GM18519 (cell line): ENCODE data around the gene IRGQ.
"Not testable (repeated sequence)": the region's sequence is repeated elsewhere in the genome, so short reads cannot be mapped to it uniquely, and the experiment has no call there.

Experiments used
- ATAC-seq: cut with Tn5 transposase; IDR thresholded peaks from one replicate; pipeline ENCODE4 v1.9.1; 2021; ENCODE audit warnings: mild to moderate bottlenecking, moderate library complexity; ENCODE audit not compliant: unreplicated experiment, low FRiP score

The IRGQ gene

GRCh38 chr19:43595999-43596841 is at the start of gene IRGQ, which contains the start of gene ZNF576:
Gene IRGQ, minus strand, starts transcription at chr19:43596134. Its CDS starts 796 bp downstream, at chr19:43595338.
Gene ZNF576, plus strand, starts transcription at chr19:43596595. Its CDS starts 514 bp downstream, at chr19:43597109.
- peak; percentile 63 for ATAC-seq

GRCh38 chr19:43644181-43644580 is 48.2 kb upstream of the IRGQ start:
- ATAC-seq, result no peak

DNA sequence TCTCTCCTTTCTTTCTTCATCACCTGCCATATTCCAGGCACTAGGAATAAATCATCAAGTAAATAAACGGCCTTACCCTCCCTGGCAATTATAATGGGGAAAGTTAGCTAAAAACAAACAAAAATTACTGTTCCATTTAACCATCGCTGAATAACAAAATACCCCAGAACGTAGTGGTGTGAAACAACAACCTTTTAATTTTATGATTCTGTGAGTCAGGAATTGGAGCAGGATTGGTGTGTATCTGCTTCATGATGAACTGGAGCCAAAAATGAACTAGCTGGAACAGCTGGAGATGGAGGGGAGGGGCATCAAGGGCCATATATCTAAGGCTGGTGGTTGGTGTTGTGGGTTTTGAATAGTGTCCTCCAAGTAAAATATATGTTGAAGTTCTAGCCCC is 47.4 kb upstream of the IRGQ start:
- no peak for ATAC-seq

DNA sequence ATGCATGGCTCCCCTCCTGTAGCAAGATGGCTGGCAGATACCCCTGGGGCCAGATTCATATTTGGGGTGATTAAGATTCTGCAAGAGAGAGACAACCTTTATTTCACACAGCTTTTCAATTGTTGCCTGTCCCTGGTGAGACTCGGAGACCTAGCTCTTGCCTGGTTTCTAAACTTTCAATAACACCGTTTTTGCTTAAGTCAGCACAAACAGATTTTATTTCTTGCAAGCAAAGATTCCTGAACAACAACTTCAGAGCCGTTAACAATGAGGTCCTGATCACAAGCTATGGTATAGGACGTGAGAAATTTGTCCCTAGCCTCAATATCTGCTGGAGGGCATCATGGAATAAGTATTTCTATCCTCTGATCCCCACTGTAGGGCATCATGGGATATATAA is 46.6 kb upstream of the IRGQ start:
- ATAC-seq, result no peak

DNA sequence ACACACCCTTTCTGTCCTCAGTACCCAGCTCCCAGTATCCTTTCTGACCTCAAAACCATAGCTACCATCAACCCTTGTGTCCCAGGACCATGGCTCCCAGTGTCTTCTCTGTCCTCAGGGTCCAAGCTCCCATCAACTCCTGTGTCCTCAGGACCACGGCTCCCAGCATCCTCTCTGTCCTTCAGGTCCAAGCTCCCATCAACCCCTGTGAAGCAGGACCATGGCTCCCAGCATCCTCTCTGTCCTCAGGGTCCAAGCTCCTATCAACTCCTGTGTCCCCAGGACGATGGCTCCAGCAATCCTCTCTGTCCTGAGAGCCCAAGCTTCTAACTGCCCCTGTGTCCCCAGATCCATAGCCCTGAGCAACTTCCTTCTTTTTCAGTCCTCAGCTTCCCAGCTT is 45.4 kb upstream of the IRGQ start:
- no peak for ATAC-seq

- ATAC-seq, result no peak
These were observed 44.5 kb upstream of the IRGQ start for GRCh38 chr19:43640424-43640757.

- no peak for ATAC-seq
These were observed 43.8 kb upstream of the IRGQ start, which contains the start of gene CADM4 for GRCh38 chr19:43639519-43640423. Gene CADM4, minus strand, starts transcription at chr19:43639850. Its CDS starts 60 bp downstream, at chr19:43639790.

GRCh38 chr19:43638995-43639518 is 43.1 kb upstream of the IRGQ start:
- ATAC-seq, result no peak

GRCh38 chr19:43638214-43638994 is 42.5 kb upstream of the IRGQ start:
- no peak for ATAC-seq

DNA sequence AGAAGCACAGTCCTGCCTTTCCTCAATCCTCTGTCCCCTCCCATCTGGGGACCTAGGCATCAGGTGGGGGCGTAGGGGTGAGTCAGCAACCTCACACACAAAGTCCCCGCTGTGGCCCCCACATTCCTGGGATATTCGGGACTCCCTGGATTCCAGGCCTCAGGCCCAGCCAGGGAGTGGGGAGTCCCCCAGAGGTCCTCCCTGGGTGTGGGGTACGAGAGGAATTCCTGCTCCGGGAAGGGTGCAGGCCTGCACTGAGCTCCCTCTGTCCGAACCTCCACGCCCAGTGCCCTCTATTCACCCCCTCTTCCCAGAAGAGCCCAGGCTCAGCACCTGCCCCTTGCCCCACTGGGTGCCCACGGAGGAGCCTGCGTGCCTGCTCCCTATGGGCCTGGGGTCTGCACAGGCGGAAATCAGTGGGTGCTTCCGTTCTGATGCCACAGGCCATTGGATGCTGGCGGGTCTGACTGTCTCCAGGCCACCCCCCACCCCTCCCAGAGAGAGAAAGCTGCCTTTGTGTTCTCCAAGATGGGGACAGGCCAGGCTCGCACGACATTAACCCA is 40.3 kb upstream of the IRGQ start:
- no peak for ATAC-seq

GRCh38 chr19:43635561-43635940 is 39.6 kb upstream of the IRGQ start:
- not testable (repeated sequence) for ATAC-seq

DNA sequence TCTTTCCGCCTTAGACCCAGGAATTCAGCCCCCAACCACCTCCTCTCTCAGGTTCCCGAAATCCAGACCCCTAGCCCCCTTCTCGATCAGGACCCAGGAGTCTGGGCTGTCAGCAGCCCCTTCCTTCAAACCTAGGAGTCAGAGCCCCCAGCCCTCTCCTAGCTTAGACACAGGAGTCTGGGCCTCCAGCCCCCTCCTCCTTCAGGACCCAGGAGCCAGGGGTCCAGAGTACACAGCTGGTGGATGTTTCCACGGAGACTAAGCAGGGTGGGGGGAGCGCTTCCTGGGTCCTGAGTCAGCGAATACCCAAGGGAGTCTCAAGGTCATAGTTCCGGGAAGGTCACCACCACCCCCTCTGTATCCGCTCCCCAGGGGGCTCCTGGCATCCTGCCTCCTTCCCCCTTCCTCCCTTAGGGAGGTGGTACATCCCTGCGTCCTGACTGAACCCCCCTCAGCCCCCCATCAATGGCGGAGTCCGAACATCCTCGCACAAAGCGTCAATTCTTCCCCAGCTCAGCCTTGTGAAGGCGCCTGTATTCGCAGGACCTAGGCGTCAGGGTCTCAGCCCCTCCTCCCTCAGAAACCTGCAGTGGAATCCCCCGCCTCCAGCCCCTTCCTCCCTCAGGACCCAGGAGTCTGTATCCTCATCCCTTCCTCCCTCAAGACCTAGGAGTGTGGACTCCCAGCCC is 39.1 kb upstream of the IRGQ start:
- ATAC-seq, result no peak

GRCh38 chr19:43634506-43634871 is 38.6 kb upstream of the IRGQ start:
- no peak for ATAC-seq

DNA sequence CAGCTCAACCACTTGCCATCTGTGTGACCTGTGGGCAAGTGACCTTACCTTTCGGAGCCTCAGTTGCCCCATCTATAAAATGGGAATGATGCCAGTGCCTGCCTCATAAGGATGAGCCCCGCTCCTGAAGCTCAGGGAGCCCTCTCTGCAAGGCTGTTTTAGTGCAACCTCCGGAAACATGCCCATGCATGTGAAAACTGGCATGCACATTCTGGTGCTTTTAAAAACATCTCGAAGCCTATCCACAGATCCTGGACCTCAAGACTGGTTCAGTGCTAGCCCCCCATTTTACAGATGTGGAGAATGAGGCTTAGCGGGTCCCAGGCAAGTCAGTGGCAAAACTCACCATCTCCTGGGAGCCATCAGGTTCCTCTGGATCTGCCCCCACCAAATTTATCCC is 38.1 kb upstream of the IRGQ start:
- ATAC-seq, result no peak

- no peak for ATAC-seq
These were observed 37.6 kb upstream of the IRGQ start for GRCh38 chr19:43633520-43633919.

DNA sequence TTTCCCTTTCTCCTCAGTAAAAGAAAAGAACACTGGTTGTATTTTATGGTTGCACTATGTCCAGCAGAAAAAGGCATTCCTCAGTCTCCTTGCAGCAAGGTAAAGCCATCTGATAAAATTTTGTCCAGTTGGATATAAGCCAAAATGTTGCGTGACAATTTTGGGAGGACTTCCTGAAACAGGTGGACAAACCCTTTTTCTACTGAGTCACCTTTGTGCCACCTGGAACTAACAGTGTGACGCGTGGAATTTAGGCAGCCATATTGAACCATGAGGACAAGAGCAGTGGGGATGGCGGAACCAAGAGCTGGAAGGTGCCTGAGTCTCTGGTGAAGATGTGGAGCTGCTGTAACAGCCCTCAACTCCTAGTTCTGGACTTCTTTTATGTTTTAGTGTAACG is 35.6 kb upstream of the IRGQ start:
- no peak for ATAC-seq

DNA sequence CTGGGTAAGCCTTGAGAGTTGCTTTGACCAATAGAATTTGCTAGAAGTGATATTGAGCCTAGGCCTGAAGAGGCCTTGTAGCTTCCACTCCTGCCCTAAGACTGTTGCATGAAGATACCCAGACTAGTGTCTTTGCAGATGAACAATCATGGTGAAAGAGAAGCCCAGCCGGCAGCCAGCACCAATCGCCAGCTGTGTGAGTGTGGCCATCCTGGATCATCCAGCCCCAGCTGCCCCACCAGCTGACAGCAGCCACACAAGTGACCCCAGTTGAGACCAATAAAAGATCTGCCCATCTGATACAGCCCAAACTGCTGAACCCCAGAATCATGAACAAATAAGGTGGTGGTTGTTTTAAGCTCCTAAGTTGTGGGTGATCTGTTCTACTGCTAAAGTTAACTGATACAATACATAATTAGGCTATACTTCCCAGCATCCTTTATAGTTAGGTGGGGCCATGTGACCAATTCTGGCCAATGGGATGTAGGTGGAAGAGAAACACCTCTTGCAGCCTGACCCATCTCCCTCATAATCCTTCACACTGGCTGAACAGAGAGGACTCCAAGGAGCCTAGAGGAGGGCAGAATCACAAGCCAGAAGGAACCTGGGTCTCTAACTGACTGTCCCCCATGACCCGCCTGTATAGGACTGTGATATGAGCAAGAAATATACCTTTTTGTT is 32.9 kb upstream of the IRGQ start:
- ATAC-seq, result no peak

GRCh38 chr19:43626838-43627237 is 30.9 kb upstream of the IRGQ start:
- ATAC-seq, result no peak
